Epithelial cell of esophagus (primary cell): ENCODE data around the gene CLTCL1.
"Not testable (repeated sequence)": the region's sequence is repeated elsewhere in the genome, so short reads cannot be mapped to it uniquely, and the experiment has no call there.

Experiments used
- DNase-seq: peaks from one replicate; pipeline ENCODE4 v3.0.0; 2010; ENCODE audit warnings: low read depth
- H3K4me3 ChIP-seq: 2 replicates; pipeline ENCODE4 v1.5.1; 2011; ENCODE audit warnings: mild to moderate bottlenecking, low read length, control low read depth
- CTCF ChIP-seq: IDR thresholded peaks from 2 replicates; pipeline ENCODE4 v1.5.1; 2011; ENCODE audit warnings: low read depth, mild to moderate bottlenecking, low read length, control low read depth, inconsistent platforms; ENCODE audit not compliant: insufficient read depth; ENCODE audit errors: missing control alignments

The CLTCL1 gene

GRCh38 chr22:19265779-19266178 is 25.7 kb downstream of the CLTCL1 start:
- TF ChIP-seq CTCF: no peak
- no peak overlapping the region for H3K4me3 ChIP-seq
- no peak for DNase-seq

GRCh38 chr22:19260804-19261203 is 30.7 kb downstream of the CLTCL1 start:
- H3K4me3 ChIP-seq: no peak overlapping the region
- TF ChIP-seq CTCF: no peak
- DNase-seq: no peak

- no peak for TF ChIP-seq CTCF
- DNase-seq: no peak
- no peak overlapping the region for H3K4me3 ChIP-seq
Observed at GRCh38 chr22:19260194-19260593, 31.3 kb downstream of the CLTCL1 start.

- H3K4me3 ChIP-seq, DNase-seq: not testable (repeated sequence)
Observed at GRCh38 chr22:19258968-19259288, 32.6 kb downstream of the CLTCL1 start.

GRCh38 chr22:19258371-19258770 is 33.1 kb downstream of the CLTCL1 start:
- no peak for TF ChIP-seq CTCF
- DNase-seq: no peak
- H3K4me3 ChIP-seq: no peak overlapping the region

- H3K4me3 ChIP-seq, DNase-seq: not testable (repeated sequence)
Observed at GRCh38 chr22:19256362-19256761, 35.2 kb downstream of the CLTCL1 start.

GRCh38 chr22:19253143-19253542 is 38.4 kb downstream of the CLTCL1 start:
- no peak for TF ChIP-seq CTCF
- no peak for DNase-seq
- no peak overlapping the region for H3K4me3 ChIP-seq

GRCh38 chr22:19244600-19245352 is 46.7 kb downstream of the CLTCL1 start:
- no peak for TF ChIP-seq CTCF
- no peak for DNase-seq
- H3K4me3 ChIP-seq: no peak overlapping the region
